Central memory CD8-positive, alpha-beta T cell (primary cell): ENCODE measurements around the gene RAD51B.
A peak's percentile ranks its signal among the peaks of the same experiment; 100 is the strongest.

Source experiments
- ATAC-seq: fragments of 150-1000 bp; cut with Tn5 transposase; replicated peaks from 2 replicates; pipeline ENCODE4 v1.10.0; 2022; ENCODE audit warnings: mild to moderate bottlenecking, moderate FRiP score, moderate number of reproducible peaks; ENCODE audit not compliant: poor library complexity, severe bottlenecking; ENCODE audit errors: extremely low read depth
- DNase-seq, 2 donors: peaks; one replicate each; pipeline ENCODE4 v3.0.0; 2021; ENCODE audit warnings: low spot score in 2 of 2
- H3K27ac Mint-ChIP-seq: one replicate; pipeline ENCODE4 v1.8.0; 2022; ENCODE audit warnings: low read depth, mild to moderate bottlenecking, moderate library complexity, mixed read lengths
- H3K27me3 Mint-ChIP-seq: one replicate; pipeline ENCODE4 v1.8.0; 2022; ENCODE audit warnings: mixed read lengths
- H3K36me3 Mint-ChIP-seq: one replicate; pipeline ENCODE4 v1.8.0; 2022; ENCODE audit warnings: mild to moderate bottlenecking, moderate library complexity, mixed read lengths; ENCODE audit not compliant: insufficient read depth
- H3K4me1 Mint-ChIP-seq: one replicate; pipeline ENCODE4 v1.8.0; 2022; ENCODE audit warnings: mixed read lengths
- H3K4me3 Mint-ChIP-seq: one replicate; pipeline ENCODE4 v1.8.0; 2022; ENCODE audit warnings: mild to moderate bottlenecking, moderate library complexity, mixed read lengths
- H3K9me3 Mint-ChIP-seq: one replicate; pipeline ENCODE4 v1.8.0; 2022; ENCODE audit warnings: mixed read lengths

RAD51B gene

GRCh38 chr14:68328509-68328908, 508.9 kb downstream of the RAD51B start:
- Mint-ChIP-seq H3K4me1 (no peaks in the 10 kb centered on the region), H3K36me3 (peaks cover 2% of the 10 kb centered on the region), H3K27ac (no peak overlapping the region), H3K27me3 (no peaks in the 10 kb centered on the region), H3K9me3 (no peaks in the 10 kb centered on the region), H3K4me3 (no peak overlapping the region)
- no peak for DNase-seq
- no peak for ATAC-seq

DNA sequence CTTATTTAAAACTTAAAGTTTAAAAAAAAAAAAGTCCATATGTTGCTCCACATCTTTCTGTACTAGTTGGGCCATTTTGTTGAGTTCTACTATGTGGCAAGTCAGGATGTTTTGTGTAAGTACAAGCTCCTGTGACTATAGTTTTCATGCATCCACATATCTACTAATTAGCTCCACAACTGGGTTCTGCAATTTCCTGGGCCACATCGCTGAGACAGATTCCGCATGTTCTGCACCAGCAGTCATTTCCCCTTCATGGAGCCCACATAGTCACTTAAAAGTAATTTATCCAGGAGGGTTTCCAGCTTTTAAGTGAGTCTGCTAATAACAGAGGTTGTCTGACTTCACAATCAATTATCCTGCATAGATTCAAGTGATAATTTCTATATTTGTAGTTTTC, 511.8 kb downstream of the RAD51B start:
- Mint-ChIP-seq H3K4me1 (no peaks in the 10 kb centered on the region), H3K4me3 (no peak overlapping the region), H3K27ac (no peak overlapping the region), H3K27me3 (no peaks in the 10 kb centered on the region), H3K9me3 (no peaks in the 10 kb centered on the region), H3K36me3 (peaks cover 1% of the 10 kb centered on the region)
- DNase-seq = no peak
- ATAC-seq = no peak

DNA sequence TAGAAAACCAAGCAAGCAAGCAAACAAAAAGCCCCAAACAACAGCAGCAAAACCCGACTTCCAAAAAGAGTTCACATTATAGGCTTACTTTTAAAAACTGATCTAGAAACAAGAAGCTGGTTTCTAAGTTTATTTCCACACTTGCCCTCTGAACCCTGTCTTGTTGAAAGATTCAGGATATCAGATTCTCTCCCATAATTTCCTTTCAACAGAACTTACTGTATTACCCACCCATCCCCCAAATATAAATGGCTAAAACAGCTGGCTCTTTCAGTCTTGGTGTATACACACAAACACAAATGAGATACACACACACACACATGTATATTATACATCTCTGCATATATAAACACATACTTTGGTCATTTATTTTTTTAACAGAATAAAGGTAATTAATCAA, 512.4 kb downstream of the RAD51B start:
- Mint-ChIP-seq H3K4me3 (no peak overlapping the region), H3K36me3 (no peaks in the 10 kb centered on the region), H3K27ac (no peak overlapping the region), H3K27me3 (no peaks in the 10 kb centered on the region), H3K9me3 (no peaks in the 10 kb centered on the region), H3K4me1 (no peaks in the 10 kb centered on the region)
- DNase-seq = no peak
- no peak for ATAC-seq

- ATAC-seq (no peak), DNase-seq (no peak)
- H3K27ac Mint-ChIP-seq = no peak overlapping the region
- H3K4me3 Mint-ChIP-seq = no peak overlapping the region
- H3K36me3 Mint-ChIP-seq = no peaks in the 10 kb centered on the region
- H3K4me1 Mint-ChIP-seq = no peaks in the 10 kb centered on the region
- no peaks in the 10 kb centered on the region for H3K9me3 Mint-ChIP-seq
- H3K27me3 Mint-ChIP-seq = no peaks in the 10 kb centered on the region
Observed at GRCh38 chr14:68333262-68333661, 513.7 kb downstream of the RAD51B start.

DNA sequence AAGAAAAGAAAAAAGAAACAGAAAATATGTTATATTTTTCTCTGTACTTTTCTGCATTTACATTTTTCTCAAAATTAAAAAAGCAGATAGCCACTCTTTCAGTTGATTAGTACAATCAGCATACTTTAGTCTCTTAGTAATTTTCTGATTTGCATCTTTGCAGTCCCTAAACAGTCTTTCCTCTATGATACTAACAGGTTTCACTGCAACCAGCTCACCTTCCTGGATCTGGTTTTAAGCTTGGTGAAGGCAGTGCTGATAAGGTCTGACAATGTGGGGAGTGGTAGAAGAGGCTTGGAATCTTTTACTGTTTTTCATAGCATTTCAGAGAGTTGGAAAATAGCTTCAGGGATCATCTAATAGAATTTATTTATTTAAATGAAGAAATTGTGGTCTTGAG, 515.7 kb downstream of the RAD51B start:
- H3K27me3 Mint-ChIP-seq = no peaks in the 10 kb centered on the region
- no peak overlapping the region for H3K27ac Mint-ChIP-seq
- ATAC-seq (no peak), DNase-seq (no peak)
- H3K9me3 Mint-ChIP-seq = no peaks in the 10 kb centered on the region
- H3K4me3 Mint-ChIP-seq = no peak overlapping the region
- no peaks in the 10 kb centered on the region for H3K4me1 Mint-ChIP-seq
- no peaks in the 10 kb centered on the region for H3K36me3 Mint-ChIP-seq

DNA sequence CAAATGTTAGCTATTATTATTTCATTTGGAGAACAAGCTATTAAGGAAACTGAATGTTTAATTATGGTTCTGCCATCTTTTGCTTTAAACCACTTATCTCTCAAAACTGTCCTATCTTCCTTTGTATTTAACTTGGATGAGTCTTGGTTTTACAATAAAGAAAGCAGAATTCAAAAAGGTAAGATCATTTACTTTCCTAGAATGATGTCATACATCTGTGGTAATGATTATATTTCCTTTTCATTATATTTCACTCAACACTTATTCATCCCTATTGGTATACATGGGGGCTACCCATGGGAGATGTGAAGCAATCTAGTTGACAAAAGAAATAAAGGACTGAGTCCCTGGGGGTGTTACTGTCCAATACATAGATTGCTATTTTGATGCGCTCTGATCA, 516.6 kb downstream of the RAD51B start:
- Mint-ChIP-seq H3K36me3 (no peaks in the 10 kb centered on the region), H3K4me1 (no peaks in the 10 kb centered on the region)

GRCh38 chr14:68337279-68337678, 517.7 kb downstream of the RAD51B start:
- Mint-ChIP-seq H3K27me3 (no peaks in the 10 kb centered on the region), H3K36me3 (no peaks in the 10 kb centered on the region), H3K4me1 (peaks cover 9% of the 10 kb centered on the region), H3K4me3 (no peak overlapping the region), H3K9me3 (no peaks in the 10 kb centered on the region), H3K27ac (no peak overlapping the region)
- no peak for ATAC-seq
- no peak for DNase-seq

More for the DNA sequence above, 516.6 kb downstream of the RAD51B start:
- Mint-ChIP-seq H3K27ac (no peak overlapping the region), H3K27me3 (no peaks in the 10 kb centered on the region), H3K4me3 (no peak overlapping the region), H3K9me3 (no peaks in the 10 kb centered on the region)
- ATAC-seq = no peak
- DNase-seq = no peak

DNA sequence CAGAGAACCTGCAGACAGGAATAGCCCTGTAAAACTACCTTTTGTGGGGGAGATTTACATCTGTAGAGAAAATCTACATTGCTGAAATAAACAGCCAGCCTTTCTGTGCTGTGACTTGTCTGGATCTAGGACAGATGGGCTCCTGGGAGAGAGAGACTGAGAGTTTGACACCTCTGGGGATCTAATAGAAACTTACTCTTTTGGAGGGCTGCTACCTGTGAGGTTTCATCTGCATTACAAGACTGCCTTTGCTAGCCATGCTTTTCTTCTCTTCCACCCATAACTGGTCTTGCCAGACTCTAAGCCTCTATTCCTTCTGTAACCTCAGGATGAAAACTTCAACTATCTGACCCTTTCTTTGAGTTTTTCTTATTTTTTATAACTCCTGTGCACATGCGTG, 520.7 kb downstream of the RAD51B start:
- H3K36me3 Mint-ChIP-seq = no peaks in the 10 kb centered on the region
- DNase-seq (no peak), ATAC-seq (no peak)
- H3K4me1 Mint-ChIP-seq = peaks cover 9% of the 10 kb centered on the region
- H3K4me3 Mint-ChIP-seq = no peak overlapping the region
- H3K9me3 Mint-ChIP-seq = no peaks in the 10 kb centered on the region
- H3K27me3 Mint-ChIP-seq = no peaks in the 10 kb centered on the region
- H3K27ac Mint-ChIP-seq = peak overlapping the region; percentile 22

- Mint-ChIP-seq H3K9me3 (no peaks in the 10 kb centered on the region), H3K4me1 (peaks cover 9% of the 10 kb centered on the region), H3K4me3 (no peak overlapping the region), H3K27ac (no peak overlapping the region), H3K27me3 (no peaks in the 10 kb centered on the region), H3K36me3 (no peaks in the 10 kb centered on the region)
- DNase-seq (no peak), ATAC-seq (no peak)
Observed at GRCh38 chr14:68341411-68342212, 522.0 kb downstream of the RAD51B start.

DNA sequence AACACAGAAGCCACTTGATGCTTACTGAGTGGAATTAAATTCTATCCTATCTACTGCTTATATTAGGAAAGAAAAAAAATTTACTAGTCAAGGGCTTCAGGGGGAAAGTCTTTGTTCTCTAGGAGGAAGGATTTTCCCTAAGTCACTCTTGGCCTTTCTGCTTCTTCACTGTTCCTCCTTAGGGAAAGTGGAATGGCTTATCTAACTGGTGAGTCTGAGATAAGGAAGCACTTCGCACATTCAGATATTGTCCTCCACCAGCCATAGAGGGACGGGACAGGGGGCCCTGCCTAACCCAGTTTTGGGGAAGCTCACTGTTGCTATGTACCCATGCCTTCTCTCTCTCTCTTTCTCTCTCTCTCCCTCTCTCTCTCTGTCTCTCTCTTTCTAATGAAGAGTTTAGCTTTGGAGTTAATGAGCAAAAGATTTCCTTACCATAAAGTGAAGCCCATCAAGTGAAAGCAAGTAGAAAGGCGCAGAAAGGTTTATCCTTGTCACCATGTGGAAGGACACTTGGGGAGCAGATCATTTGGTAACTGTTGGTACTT, 522.7 kb downstream of the RAD51B start:
- no peak overlapping the region for H3K27ac Mint-ChIP-seq
- H3K36me3 Mint-ChIP-seq = no peaks in the 10 kb centered on the region
- ATAC-seq (no peak), DNase-seq (no peak)
- H3K4me3 Mint-ChIP-seq = no peak overlapping the region
- no peaks in the 10 kb centered on the region for H3K9me3 Mint-ChIP-seq
- H3K27me3 Mint-ChIP-seq = no peaks in the 10 kb centered on the region
- H3K4me1 Mint-ChIP-seq = peaks cover 9% of the 10 kb centered on the region

DNA sequence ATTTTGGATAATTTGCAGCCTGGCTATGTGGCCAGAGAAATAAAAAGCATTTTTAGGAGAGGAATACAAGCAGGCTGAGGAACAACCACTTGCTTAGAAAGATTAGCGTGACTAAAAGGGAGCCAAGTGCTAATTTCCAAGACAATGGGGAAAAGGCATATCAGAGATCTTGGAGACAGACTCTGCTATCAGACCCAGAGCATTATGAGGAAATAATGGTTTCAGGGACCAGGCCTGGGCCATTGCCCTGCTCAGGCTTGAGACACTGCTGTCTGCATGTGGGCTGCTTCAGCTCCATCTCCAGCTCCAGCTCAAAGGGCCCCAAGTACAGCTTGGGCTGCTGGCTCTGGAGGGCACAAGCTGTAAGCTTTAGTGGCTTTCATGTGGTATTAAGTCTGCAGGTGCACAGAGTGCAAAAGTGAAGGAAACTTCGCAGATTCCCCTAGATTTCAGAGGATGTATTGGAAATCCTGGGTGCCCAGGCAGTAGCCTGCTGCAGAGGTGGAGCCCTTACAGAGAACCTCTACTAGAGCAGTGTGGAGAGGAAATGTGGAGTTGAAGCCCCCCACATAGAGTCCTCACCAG, 524.0 kb downstream of the RAD51B start:
- DNase-seq (no peak), ATAC-seq (no peak)
- Mint-ChIP-seq H3K27ac (no peak overlapping the region), H3K9me3 (no peaks in the 10 kb centered on the region), H3K4me1 (peaks cover 9% of the 10 kb centered on the region), H3K27me3 (no peaks in the 10 kb centered on the region), H3K36me3 (no peaks in the 10 kb centered on the region), H3K4me3 (no peak overlapping the region)

DNA sequence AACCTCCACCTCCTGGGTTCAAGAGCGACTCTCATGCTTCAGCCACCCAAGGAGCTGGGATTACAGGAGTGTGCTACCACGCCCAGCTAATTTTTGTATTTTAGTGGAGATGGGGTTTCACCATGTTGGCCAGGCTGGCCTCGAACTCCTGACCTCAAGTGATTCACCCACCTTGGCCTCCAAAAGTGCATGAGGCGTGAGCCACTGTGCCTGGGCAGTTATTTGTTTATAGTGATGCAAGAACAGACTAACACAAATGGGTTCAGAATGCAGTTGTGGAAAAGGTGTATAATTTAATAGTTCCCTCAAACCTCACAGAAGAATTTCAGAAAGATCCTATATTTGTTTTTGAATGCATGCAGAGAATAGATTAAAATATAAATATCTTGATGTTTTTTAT, 526.2 kb downstream of the RAD51B start:
- DNase-seq (no peak), ATAC-seq (no peak)
- no peak overlapping the region for H3K27ac Mint-ChIP-seq
- no peaks in the 10 kb centered on the region for H3K27me3 Mint-ChIP-seq
- H3K4me1 Mint-ChIP-seq = peaks cover 9% of the 10 kb centered on the region
- no peak overlapping the region for H3K4me3 Mint-ChIP-seq
- no peaks in the 10 kb centered on the region for H3K9me3 Mint-ChIP-seq
- no peaks in the 10 kb centered on the region for H3K36me3 Mint-ChIP-seq
